GF-D8 (cell line): Measurements from ENCODE around the gene RNASEH1.
"Not testable (repeated sequence)": the region's sequence is repeated elsewhere in the genome, so short reads cannot be mapped to it uniquely, and the experiment has no call there.

Source experiments
- DNase-seq: peaks from one replicate; lab custom pipeline; 2025; lab: John Stamatoyannopoulos, UW

RNASEH1 gene

GRCh38 chr2:3589086-3589485 lies 31.0 kb upstream of the RNASEH1 start:
- DNase-seq, result no peak

DNA sequence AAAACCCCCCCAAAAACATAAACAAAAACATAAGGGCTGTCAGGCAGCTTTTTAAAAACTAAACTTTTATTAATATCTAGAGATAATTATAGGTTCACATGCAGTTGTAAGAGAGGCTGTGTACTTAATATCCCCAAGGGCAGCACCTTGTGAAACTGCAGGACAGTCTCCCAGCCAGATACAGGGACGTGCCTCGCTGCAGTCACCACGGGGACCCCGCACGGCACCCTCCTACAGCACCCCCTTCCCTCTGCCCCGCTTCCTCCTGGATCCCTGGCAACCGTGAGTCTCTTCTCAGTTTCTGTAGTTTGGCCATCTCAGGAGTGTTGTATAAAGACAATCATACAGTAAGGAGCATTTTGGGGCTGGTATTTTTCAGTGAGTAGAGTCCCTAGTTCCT lies 30.0 kb upstream of the RNASEH1 start:
- DNase-seq, result no peak

DNA sequence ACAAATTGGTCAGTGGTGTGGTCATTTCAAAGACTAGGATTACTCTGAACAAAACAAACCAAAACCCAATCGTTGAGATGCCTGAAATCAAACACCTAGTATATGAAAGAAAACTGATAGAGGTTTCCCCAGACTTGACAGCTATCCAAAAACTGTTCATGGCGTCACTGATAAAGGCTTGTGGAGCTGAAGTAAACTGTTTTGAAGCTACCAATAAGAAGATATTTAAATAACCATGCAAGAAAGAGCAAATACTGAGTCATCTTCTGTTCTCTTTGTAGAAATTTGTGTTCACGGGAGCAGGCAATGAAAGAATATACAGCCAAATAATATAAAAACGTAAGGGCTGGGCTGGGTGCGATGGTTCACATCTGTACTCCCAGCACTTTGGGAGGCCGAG lies 29.3 kb upstream of the RNASEH1 start:
- DNase-seq, result no peak

- no peak for DNase-seq
Measured at GRCh38 chr2:3587021-3587420, 28.9 kb upstream of the RNASEH1 start.

DNA sequence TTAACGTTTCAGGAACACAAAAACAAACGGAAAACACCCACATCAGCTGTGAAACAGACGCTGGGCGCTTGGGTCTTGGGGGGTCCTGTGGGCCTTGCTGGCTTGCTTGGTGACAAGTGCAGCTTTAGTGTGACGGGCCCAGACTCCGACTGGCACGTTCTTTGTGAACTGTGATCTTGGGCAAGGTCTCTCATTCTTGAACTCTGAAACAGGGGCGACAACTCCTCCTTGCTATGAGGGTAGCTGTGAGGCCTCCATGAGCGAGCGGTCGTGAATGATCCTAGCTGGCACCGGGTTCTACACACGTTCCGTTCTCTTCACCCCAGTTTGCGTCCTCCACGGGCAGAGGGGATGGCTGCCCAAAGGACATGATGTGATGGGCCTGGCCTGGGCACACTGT lies 28.1 kb upstream of the RNASEH1 start:
- DNase-seq, result no peak

DNA sequence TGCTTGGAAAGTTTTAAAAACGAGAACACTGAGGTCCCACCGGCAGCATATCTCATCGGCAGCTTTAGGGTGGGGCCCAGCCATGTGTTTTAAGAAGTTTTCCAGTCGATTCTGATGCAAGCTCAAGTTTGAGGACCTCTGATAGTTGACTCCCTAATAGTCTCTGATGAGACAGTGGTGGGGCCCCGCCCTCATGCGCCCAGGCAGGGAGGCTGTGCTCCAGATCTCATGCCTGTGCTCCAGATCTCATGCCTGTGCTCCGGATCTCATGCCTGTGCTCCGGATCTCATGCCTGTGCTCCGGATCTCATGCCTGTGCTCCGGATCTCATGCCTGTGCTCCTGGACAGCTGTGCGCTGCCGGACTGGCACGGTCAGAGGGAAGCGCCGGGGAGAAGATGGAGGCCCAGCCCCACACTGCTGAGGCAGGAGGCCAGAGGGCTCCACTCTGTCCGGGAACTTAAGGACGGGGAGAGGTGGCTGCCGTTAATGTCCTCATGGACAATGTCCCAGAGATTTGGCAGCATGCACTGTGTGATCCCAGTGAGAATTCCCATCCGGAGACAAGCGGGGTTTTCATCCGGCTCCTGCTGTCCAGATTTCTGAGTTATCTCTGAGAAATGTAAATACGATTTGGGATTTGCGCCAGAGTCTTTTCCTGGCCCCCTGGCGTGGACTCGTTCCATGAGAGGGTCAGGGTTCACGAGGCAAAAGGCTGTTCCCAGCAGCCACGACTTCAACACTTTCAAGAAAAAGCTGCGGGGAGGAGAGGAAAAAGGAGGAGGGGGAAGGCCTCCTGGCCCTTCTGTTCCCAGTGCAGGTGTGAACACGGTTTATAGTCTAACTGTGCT lies 27.4 kb upstream of the RNASEH1 start:
- DNase-seq, result no peak

DNA sequence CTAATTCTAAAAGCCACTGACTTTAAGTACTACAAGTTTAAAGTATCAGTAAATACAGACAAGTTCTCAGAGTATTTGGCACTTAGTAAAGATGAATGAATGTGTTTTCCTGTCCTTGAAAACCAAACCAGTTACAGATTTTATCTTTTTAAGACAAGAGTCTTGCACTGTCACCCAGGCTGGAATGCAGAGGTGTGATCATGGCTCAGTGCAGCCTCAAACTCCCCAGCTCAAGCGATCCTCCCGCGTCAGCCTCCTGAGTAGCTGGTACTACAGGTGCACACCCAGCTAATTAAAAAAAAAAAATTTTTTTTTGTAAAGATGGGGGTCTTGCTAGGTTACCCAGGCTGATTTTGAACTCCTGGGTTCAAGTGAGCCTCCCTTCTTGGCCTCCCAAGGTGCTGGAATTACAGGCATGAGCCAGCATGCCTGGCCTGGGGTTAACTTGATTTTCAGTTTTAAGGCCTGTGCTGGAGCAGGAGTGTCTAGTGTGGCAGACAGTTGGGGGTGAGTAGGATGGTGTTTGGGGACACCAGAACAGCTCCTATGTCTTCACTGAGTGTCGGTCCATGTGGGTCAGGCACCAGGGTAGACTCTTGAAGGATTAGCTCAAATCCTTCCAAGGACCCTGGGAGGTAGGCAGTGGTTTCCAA lies 26.6 kb upstream of the RNASEH1 start:
- DNase-seq, result no peak

DNA sequence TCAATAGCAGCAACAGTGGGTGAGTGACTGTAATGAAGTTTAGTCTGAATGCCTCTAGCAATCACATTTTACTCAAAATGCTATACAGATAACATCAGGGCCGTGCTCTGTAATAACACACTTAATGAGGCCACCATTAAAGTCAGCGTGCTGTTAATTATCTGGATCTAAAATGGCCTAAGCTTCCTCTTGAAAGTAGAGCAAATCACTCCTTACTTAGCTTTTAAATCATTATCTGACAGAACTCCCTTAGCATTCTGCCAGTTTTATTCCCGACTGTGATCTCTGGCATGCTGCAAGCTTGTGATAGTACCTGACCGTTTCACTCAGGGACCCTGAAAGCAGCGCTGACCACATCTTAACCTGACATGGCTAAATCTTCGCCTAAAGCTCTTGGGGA lies 25.9 kb upstream of the RNASEH1 start:
- DNase-seq, result no peak

DNA sequence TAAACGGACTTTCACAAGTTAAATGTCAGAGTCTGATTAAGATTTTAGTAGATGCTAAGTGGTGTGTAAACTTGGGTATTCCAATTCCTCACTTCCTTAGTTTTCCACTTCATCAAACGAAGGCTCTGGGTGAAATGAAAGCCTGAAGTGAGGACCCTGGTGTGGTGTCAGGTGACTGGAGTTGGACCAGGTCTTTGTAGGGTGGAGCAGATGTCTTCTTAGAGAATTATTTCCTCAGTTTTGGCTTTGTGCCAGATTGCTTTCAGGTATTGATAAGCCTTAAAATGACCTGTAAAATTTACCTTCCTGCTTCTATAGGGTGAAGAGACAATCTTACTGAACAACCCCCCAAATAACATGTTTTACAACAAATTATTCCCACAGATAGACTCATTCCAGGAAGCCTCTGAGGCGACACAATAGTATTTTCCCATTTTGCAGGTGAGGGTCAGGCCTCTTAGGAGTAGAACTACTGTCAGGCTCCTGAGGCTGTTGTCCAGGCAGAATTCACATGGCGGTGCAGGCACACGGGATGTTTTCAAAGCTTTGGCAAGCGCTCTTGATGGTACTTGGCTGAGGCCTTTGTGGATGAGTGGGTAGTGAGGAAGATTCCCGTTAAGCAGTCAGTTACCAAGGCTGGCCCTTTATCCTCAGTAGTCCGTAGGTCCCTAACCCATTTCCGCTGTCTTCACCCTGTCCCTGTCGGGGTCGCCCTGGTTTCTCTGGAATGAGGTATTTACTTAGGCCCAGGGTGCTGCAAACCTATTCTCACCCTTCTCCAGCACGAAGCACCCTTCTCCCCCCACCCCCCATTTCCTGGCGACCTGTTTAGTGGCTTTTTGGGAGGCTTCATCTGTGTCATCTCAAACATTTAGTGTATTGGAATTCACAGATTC lies 23.5 kb upstream of the RNASEH1 start:
- no peak for DNase-seq

DNA sequence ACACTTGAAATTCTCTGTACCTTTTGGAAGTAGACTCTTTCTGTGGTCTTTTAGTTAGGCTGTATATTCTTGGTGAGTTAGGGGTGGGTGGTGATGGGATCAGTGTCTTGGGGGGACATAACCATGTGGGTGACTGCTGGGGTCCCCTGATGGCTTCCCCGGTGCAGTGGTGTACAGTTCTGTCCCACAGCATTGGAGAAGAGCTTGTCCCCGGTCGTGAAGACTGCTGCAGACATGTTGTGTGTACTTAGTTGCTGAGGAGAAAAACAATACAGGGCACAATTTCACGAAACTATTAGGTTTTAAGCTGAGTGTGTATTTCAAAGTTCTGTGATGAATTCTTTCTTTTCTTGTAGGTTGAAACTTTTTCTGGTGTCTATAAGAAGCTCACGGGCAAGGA lies 22.3 kb upstream of the RNASEH1 start:
- no peak for DNase-seq

GRCh38 chr2:3578987-3579386 lies 20.9 kb upstream of the RNASEH1 start:
- DNase-seq, result no peak

- not testable (repeated sequence) for DNase-seq
Measured at GRCh38 chr2:3576263-3576630, 18.1 kb upstream of the RNASEH1 start.

GRCh38 chr2:3575534-3576262 lies 17.6 kb upstream of the RNASEH1 start:
- DNase-seq, result no peak

GRCh38 chr2:3574155-3574554 lies 16.0 kb upstream of the RNASEH1 start:
- DNase-seq, result no peak

- no peak for DNase-seq
Measured at GRCh38 chr2:3572620-3573019, 14.5 kb upstream of the RNASEH1 start.

GRCh38 chr2:3571284-3571683 lies 13.2 kb upstream of the RNASEH1 start:
- DNase-seq, result no peak

- not testable (repeated sequence) for DNase-seq
Measured at GRCh38 chr2:3569656-3570055, 11.5 kb upstream of the RNASEH1 start.

GRCh38 chr2:3566806-3567205 lies 8.7 kb upstream of the RNASEH1 start:
- no peak for DNase-seq

- no peak for DNase-seq
Measured at GRCh38 chr2:3565117-3565516, 7.0 kb upstream of the RNASEH1 start.

DNA sequence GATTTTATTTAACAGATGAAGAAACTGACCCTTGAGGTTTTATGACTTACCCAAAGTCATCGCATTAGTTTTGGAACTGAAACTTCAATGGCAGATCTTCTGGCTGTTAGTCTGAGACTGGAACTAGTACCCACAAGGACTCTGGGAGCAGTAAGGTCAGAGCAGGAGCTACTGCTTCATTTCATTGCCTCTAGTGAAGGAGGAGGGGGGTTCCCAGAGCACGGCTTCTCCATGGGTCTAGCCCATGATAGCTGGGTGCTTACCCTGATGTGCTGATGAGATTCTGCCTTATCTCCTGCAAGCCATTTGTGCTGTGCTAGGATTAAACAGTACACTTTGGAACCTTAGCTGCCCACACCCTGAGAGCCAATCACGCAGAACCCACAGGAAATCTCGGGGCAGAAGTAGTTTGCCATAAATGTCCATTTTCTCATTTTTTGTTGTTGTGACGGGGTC lies 5.4 kb upstream of the RNASEH1 start:
- no peak for DNase-seq

GRCh38 chr2:3557639-3558204 lies 411 bp downstream of the RNASEH1 start:
- no peak for DNase-seq

DNA sequence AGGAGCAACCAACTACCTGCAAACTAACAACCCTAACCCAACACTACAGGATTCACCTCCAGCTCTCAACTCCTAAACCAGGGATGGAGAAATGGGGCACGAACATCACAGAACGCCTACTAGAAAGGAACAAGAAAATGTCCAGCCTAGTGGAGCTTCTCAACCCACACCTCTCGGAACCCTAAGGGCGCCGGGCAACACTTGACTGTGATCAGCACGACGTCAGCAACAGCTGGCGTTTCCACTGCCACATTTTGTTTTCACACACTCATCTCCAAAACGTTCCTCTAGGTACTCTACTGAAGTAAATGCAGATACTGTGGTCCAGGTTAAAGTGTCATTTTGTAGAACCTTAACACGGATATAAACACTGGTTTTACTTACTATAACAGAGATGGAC lies 4.2 kb downstream of the RNASEH1 start:
- DNase-seq, result no peak
